PC-9 (cell line): ENCODE results near the gene MFRP.

Experiments used
- CTCF ChIP-seq: fragments of 200-600 bp; sonication (generic); conservative IDR thresholded peaks from 2 replicates; pipeline ENCODE4 v1.6.1; 2017; ENCODE audit warnings: mixed run types, antibody characterized with exemption, mild to moderate bottlenecking, moderate library complexity
- EZH2 ChIP-seq: fragments of 200-600 bp; sonication (generic); IDR thresholded peaks from 2 replicates; pipeline ENCODE4 v1.8.0; 2017; ENCODE audit warnings: antibody characterized with exemption, low read depth

DNA sequence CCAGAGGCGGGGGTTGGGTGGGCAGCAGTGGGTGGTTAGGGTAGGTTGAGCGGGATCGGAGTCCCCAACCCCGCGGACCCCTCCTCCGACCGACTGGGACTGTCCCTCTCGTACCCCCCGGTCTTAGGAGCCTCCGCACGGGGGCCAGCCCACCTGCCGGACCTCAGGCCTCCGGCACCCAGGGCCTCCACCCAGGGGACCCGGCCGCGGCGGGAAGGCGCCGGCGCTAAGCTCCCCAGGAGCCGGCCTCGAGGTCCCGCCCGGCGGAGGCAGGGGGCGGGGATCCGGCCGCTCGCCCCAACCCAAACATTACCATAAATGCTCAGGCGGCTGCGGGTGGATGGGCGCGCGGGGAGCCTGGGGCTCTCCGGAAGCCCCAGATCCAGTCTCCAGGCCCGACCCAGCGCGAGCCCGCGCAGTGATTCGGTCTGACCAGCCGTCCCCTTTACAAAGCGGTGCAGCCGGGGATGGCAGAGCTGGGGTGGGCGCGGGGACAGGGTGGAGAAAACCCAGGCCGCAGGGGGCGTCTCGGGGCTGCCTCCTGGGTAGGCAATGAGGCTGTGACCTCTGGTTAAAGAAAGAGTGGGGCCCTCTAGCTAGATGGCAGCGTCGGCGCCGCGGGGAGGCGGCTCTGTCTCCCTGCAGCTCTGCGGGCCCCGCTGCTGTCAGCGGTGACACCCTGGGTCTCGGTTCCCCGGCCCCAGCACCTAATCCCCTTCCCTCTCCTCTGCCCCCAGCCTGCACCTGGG is 25.6 kb downstream of the MFRP start:
- TF ChIP-seq EZH2, result no peak
- no peak for TF ChIP-seq CTCF
